CD4-positive, alpha-beta T cell treated with Interferon alpha-2 for 1 hour (primary cell): ENCODE results near the gene UGT1A8.

Experiments
- DNase-seq, 2 donors: peaks; one replicate each; pipeline ENCODE4 v3.0.0-alpha.2; 2020 to 2022

The UGT1A8 gene

DNA sequence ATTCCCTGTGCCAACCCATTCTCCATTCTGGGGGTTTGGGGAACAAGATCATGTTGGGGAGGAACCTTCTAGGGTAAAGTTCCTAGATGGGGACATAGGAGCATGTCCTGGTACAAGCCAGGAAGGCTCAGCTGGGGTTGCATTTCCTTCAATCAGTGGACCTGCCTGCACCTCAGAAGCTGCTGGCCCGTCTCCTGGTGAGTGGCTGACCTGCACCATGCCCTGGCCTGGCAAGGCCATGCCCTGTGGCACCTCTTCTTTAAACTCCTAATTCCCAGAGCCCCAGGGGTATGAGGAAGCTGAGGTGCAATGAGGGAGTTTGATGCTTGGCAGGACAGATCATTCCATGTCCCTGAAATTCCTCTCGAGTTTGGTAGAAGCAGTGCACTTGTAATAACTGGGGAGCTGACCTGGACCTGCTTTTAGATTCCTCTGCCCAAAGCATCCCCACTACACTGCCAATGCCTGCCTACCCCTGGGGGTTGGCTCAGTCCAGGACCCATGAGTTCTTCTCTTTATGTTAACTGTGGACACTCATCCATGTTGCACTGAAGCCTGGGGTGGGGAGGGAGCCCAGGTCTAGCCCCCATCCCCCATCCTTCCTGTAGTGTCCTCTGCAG lies 186.0 kb downstream of the UGT1A8 start:
- DNase-seq = no peak

- DNase-seq = no peak
Observed at GRCh38 chr2:233803994-233804393, 186.6 kb downstream of the UGT1A8 start.

DNA sequence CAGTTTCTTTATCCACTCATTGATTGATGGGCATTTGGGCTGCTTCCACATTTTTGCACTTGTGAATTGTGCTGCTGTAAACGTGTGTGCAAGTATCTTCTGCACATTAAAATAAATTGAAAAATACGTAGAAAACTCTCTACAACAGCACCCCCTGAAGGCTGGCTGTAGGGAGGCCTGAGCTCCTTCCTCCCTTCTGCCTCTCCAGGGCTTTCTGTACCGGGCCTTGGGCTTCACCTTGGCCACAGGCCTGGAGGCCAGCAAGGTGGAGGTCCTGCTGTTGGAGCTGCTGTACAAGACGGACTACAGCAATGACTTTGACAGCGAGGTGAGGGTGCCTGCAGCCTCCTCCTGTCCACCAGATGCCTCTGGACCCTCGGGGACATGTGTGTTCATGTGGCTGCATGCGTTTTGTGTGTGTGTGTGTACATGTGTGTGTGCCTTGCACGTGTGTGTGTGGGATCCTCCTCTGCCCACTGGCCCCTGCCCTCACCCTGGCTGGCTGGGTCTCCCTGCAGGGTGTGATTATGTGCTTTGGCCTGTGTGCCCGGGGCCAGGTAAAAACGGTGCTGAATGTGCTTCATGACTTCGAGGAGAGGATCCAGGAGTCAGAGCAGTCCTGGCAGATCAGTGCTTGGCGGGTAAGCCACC lies 189.9 kb downstream of the UGT1A8 start:
- DNase-seq = no peak

DNA sequence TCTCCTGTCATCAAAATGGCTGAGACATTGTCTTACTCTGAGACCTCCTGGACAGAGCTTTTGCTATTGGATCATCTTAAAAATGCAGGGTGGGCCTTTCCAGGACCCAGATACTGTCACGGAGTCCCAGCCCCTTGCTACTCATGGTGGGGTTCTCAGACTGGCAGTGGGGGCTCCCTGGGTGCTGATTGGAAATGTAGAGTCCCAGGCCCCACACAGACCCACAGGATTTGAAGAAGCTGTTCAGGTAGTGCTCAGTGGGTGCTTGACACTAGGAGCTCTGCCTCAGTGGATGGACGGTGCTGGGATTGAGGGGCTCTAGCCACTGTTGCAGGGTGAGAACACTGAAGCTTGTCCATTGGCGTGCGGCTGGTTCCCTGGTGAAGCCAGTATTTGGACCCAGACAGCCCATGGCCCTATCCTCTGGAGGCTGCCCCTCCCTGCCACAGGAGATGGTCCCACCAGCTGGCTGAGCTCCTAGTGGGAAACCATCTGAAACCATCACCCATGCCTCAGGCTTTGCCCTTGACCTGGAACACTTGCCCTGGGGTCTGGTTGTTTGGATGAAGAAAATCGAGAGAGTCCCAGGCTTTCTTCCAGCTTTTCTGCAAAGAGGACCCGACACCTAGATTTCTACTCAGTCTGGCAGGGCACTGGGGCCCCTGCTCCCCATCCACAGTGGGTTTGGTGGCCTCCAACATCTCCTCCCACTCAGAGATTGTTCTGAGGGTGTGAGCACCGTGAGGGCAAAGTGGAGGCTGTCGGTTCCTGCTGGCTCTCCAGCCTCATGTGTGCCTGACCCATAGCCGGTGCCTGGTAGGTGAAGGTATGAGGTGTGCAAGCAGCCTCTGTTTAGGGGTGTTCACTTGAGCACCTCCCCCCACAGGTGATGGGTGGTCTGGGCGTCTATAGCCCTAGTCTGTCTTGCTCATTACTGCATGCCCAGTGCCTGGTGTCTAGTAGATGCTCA lies 190.8 kb downstream of the UGT1A8 start:
- DNase-seq = no peak

DNA sequence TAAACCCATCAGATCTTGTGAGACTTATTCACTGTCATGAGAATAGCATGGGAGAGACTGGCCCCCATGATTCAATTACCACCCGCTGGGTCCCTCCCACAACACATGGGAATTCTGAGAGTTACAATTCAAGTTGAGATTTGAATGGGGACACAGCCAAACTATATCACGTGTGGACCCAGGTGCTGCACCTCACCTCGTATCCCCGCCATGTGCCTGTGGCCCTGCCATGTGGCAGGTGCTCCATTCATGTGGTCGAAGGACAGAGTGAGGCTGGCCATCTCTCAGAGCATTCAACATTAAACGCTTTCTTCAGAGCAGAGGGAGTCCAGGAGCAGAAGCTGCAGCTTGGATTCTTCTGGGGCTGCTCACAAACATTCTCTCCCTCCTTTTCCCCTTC lies 193.0 kb downstream of the UGT1A8 start:
- no peak for DNase-seq

- DNase-seq = no peak
Observed at GRCh38 chr2:233811087-233811486, 193.7 kb downstream of the UGT1A8 start.

GRCh38 chr2:233811732-233812131 lies 194.3 kb downstream of the UGT1A8 start:
- DNase-seq = no peak

DNA sequence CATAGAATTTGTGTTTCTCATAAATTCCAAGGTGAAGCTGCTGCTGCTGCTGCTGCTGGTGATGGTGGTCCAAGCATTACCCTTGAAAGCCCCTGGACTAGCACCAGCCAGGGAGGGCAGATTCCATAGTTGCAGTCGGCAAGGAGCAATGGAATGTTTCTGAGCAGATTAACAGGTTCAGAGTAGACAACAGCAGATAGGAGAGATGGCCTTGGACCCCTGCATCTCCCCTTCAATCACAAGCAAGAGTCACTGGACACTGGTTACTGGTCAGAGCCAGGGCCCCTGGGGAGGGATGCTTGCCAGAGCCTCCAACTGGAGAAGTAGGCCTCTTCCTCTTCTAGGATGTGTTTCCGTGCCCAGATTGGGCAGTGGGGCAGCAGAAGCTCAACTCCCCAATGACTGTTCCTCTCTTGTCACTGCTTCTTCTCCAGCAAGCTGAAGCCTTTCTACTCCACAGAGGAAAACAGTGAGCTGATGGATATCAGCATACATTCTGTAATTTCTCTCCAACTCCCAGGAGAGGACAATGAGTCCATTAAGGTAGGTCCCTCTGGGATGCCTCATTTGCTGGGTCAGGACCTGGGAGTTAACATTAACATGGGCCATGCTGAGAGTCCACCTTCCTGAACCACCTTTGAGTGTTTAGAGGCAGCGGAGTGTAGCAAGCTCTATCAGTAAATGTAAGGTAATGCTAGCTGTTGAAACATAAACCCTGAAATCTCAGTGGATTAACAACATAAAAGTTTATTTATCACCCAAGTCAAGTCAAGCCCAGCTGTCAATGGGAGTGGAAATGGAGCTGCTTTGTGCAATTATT lies 196.0 kb downstream of the UGT1A8 start:
- no peak for DNase-seq

DNA sequence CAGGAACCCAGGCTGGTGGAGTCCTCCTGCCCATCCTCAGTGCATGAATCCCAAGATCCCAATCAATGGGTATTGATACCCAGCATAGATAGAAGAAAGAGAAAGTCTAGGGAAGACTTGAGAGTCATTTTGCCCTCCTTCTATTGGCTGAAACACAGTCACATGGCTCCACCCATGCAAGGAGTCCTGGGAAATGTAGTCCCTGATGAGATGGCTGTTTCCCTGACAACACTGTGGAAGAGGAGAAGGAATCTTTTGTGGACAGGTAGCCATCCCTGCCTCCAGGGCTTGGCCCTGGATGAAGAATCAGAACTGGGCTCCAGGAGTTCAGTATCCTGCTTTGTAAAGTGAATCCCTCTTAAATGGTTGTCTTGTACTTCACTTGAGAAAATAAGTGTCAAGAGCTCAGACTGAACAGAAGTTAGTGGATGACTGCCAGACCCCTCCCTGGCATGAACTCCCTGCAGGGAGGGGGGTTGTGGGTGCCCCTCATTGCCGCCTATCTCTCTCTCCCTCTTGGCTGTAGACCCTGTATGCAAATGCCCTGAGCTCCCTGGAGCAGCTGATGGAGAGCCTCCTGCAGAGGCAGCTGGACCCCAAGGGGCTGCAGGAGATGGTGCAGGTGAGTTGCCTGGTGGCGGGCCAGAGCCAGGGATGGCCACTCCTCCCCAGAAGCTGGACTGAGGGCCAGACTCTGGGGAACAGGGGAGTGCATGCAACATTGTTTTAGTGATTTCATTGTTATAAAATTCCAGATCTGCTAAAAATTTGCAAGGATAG lies 196.8 kb downstream of the UGT1A8 start:
- DNase-seq = no peak

- no peak for DNase-seq
Observed at GRCh38 chr2:233815861-233816260, 198.4 kb downstream of the UGT1A8 start.

DNA sequence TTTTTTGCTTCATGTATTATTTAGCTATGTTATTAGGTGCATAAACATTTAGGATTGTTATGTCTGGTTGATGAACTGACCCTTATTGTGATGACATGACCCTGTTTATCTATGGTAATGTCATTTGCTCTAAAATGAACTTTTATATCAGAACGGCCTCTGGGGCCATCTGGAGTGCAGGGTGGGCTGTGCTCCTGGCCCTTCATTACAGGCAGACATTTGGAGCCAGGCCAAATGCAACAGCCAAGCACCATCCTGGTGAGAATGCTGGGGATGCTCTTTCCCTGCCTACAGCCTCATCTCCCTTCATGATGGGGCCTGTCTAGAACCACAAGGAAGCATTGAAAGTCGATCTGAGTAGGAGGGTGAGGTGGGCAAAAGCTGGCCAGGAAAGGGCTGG lies 198.9 kb downstream of the UGT1A8 start:
- no peak for DNase-seq

GRCh38 chr2:233816771-233817170 lies 199.3 kb downstream of the UGT1A8 start:
- DNase-seq = no peak

- DNase-seq = no peak
Observed at GRCh38 chr2:233817361-233817911, 200.0 kb downstream of the UGT1A8 start.

DNA sequence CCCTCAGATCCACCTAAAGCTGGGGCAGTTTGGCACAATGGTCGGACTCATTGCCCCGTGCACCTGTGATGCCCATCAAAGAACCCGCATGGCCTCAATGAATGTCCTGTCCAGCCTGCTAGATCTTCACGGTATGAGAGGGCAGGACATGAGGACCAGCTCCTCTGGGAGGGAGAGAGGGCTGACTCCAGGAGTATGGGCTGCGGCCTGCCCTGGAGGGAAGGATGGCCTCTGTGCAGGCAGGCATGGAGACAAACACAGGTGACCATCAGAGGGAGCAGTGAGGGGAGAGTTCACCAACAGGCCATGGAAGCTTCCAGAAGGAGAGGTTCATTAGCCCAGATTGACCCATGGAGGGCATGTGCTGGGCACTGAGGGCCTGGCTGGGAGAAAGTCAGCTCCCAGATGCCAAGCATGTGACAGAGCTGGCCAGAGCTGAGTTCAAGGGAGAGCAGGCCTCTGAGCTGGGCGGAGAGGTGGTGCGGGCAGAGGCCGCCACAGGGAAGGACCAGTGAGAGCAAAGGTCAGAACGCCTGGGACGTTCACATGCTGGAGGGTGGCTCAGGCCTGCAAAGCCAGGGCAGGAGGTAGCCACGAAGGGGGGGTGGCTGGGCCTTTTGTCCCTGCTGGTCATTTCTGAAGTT lies 200.7 kb downstream of the UGT1A8 start:
- DNase-seq = no peak

GRCh38 chr2:233818639-233819621 lies 201.5 kb downstream of the UGT1A8 start:
- DNase-seq = no peak

DNA sequence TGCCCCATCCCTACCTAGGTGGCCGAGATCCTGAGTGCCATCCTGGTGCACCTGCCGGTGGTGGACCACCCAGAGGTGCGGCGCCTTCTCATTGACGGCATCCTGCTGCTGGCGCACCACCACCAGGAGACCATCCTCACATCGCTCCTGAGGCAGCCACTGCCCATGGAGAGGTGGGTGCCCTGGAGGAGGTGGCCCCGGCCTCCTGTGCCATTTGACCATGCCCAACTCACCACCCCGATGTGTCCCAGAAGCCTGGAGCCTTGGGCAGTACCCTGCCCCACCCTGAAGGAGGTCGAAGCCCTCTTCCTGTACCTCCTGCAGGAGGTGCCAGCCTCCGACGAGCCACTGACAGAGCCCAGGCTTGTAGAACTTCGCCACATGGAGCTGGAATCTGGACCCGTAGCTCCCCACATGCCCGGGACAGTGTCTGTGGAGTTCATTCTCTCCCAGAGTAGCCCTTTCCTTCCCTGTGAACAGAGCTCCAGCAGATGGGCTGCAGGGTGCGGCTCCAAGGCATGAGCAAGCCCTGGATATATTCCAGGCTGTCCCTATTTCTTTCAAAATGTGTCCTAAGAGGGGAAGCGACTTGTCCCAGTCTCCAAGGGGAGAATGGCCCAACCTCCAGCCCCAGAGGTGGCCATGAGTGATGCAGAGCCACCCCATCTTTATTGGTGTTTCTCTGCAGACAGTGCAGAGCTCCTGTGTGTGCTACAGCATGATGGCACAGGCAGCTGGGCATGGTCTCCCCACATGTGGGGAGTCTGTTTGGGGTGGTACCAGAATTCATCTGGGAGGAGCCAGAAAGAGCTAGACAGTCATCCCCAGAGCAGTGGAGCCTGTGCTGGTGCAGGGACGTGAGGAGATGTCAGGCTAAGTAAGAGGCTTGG lies 202.7 kb downstream of the UGT1A8 start:
- DNase-seq = no peak

DNA sequence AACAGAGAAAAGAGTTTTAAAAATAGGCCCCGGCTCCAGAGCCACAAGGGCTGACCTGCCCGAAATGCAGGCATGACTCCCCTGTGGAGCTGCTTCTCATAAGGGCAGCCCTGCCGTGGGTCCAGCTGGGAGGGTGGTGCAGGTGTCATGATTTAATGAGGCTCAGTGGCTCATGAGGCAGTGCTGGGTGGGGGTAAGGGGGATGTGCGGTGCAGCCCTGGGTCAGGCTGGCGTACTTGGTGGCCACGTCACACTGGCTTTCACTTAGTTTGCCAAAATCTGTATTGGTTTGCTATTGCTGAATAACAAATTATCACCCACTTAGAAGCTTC lies 203.3 kb downstream of the UGT1A8 start:
- no peak for DNase-seq

DNA sequence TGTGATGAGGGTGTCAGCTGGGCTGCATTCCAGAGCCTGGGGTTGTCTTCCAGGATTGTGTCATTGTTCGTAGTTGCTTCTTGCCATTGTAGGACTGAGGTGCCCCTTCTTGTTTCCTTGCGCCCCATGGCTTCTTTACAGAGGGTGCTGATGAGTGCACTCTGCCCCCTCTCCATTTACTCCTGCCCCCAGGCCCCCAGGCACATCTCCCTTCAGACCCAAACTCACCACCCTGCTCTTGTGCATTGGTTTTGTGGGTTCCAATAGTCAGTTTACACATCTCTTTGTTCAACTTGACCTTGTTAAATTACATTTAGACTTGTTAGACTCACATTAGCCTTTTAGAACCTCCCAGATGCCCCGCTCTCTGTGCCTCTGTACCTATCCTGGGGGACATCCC lies 203.8 kb downstream of the UGT1A8 start:
- DNase-seq = no peak

GRCh38 chr2:233821709-233822100 lies 204.3 kb downstream of the UGT1A8 start:
- DNase-seq = no peak
